Stimulated activated naive CD8-positive, alpha-beta T cell treated with anti-CD3 and anti-CD28 coated beads, Interleukin-15, Interleukin-2, amounts not matched to agents 100 U/mL and 50 U/mL, for 24 hours (primary cell): ENCODE measurements around the gene COA6.

Experiments
- ATAC-seq: fragments of 150-1000 bp; cut with Tn5 transposase; one replicate; pipeline ENCODE4 v1.10.0; 2021
- DNase-seq: peaks from one replicate; pipeline ENCODE4 v3.0.0; 2021

The COA6 gene

DNA sequence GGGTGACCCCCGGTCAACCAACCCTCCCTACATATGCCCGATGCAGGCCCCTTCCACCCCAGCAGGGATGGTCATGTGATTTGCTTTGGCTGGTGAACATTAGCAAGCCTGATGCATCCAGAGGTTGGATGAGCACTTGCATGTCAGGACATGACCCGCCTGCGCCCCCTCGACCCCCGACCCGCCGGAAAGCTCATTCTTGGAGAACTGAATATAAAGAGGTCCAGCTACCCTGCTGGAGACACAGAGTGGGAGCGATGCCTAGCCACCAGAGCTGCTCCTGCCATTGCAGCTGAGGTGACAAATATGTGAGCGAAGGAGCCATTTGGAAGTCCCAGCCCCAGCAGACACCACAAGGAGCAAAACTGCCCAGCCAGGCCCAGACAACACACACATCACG, 39.6 kb downstream of the COA6 start:
- ATAC-seq, result no peak

DNA sequence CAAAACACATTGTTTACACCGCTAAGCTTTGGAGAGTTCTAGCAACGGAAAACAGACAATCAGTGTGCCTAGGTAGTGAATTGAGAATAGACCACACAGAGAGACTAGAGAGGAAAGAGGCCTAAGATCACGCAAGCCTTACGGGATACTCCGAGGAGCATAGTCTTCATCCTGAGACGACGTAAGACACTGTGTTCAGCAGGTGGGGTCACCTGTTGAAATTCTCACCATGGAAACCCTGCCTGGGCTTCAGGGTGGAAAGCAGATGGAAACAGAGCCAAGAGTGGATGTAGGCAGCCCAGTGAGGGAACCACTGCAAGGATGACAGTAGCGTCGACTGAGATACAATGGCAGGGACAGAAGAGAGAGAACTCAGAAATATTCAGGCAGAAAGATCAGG, 40.2 kb downstream of the COA6 start:
- DNase-seq, result no peak
- ATAC-seq, result no peak

More for the DNA sequence above, 39.6 kb downstream of the COA6 start:
- no peak for DNase-seq

DNA sequence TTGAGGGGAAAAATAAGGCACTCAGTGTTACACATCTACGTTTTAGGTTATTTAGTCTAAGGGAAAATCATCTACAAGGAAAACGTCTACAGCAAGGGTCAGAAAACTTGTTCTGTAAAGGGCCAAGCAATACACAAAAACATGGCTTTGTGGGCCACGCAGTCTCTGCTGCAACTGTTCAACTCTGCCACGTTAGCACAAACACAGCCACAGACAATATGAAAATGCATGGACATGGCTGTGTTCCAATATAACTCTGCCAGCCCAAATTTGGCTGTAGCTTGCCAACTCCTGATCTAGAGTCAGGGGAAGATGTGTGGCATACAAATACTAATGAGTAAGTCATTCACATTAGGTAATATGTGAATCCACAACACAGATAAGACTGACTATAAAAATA, 40.7 kb downstream of the COA6 start:
- DNase-seq (no peak), ATAC-seq (no peak)

DNA sequence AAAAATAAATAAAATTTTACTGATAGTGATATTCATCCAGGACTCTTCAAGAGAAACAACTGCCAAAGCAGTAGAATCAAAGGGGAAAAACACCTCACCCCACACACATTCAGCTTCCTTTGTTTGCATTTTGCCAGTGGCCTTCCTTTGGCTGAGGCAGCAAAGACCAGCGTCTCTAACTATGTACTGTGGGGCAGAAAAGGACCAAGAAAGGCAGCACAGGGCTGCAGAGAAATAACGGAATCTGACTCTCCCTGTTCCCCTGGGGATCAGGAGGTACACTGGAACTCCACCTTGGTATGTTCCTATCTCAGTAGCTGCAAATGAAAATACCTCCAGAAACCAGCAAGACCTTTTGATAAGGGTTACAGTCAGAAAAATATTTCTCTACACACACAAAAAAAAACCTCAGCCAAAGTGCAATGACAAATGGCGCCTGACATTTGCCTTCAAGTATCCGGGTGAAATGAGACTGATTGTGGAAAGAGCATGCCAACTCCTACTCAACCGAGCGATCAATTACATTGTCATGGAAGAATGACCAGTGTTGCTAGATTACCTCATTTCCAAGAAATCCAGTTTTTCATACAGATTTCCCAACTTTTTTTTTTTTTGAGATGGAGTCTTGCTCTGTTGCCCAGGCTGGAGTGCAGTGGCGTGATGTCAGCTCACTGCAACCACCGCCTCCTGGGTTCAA, 54.8 kb downstream of the COA6 start:
- ATAC-seq, result no peak
- DNase-seq, result no peak

- no peak for DNase-seq
- ATAC-seq, result no peak
These were observed 56.2 kb downstream of the COA6 start for GRCh38 chr1:234429434-234429806.

GRCh38 chr1:234430691-234431090, 57.4 kb downstream of the COA6 start:
- ATAC-seq (no peak), DNase-seq (no peak)

GRCh38 chr1:234431255-234431654, 58.0 kb downstream of the COA6 start:
- DNase-seq, result no peak
- ATAC-seq, result no peak

- ATAC-seq, result no peak
- DNase-seq, result no peak
These were observed 60.5 kb downstream of the COA6 start for GRCh38 chr1:234433563-234434285.
